Rectal smooth muscle tissue (tissue), 1 donor: ENCODE measurements around the gene RTL1.

Experiments
- H3K27ac ChIP-seq: one replicate; pipeline ENCODE4 v1.7.0; 2013; ENCODE audit warnings: low read depth, low read length, inconsistent platforms
- H3K27me3 ChIP-seq: one replicate; pipeline ENCODE4 v1.7.0; 2013; ENCODE audit warnings: low read length; ENCODE audit not compliant: control insufficient read depth, insufficient read depth
- H3K36me3 ChIP-seq: one replicate; pipeline ENCODE4 v1.7.0; 2013; ENCODE audit warnings: low read length; ENCODE audit not compliant: control insufficient read depth, insufficient read depth
- H3K4me1 ChIP-seq: one replicate; pipeline ENCODE4 v1.7.0; 2013; ENCODE audit warnings: low read length; ENCODE audit not compliant: control insufficient read depth, insufficient read depth
- H3K4me3 ChIP-seq: one replicate; pipeline ENCODE4 v1.7.0; 2013; ENCODE audit warnings: low read length
- H3K9ac ChIP-seq: one replicate; pipeline ENCODE4 v1.7.0; 2013; ENCODE audit warnings: low read length

The RTL1 gene

DNA sequence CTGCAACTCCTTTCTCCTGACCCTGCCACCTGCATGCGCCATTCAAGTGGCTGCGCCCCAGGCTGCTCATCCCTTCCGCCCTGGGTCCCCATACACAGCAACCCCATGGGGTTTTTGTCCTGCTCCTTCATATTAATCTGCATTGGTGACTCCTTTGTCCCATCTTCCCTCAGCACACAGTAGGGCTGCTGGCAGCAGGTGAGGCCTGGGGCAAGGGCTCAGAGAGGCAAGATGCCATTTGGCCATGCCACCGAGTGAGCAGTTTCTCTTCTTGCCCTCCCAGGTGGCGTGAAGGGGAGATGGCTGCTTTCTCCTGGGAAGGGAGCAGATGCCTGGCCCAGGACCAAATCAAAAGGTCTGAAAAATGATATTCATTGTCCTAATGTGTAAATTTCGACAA, 9.1 kb downstream of the RTL1 start:
- H3K4me3 ChIP-seq, result no peak overlapping the region
- no peak overlapping the region for H3K9ac ChIP-seq
- H3K4me1 ChIP-seq, result no peaks in the 10 kb centered on the region
- H3K27me3 ChIP-seq, result no peaks in the 10 kb centered on the region
- H3K36me3 ChIP-seq, result no peaks in the 10 kb centered on the region
- no peak overlapping the region for H3K27ac ChIP-seq

DNA sequence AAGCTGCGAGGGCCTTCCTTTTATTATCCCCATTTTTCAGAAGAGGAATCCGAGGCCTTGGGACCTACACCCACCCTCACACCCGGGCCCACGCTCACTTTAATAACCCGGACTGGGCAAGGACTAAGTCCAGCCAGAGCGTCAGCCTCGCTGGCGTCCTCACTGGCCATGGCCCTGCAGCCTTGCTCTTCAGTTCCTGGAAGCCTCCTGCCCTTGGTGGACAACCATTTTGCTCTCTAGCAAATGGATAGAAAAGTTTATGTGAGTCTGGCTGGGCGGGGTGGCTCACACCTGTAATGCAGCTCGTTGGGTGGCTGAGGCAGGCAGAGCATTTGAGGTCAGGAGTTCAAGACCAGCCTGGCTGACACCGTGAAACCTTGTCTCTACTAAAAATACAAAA, 9.8 kb downstream of the RTL1 start:
- H3K9ac ChIP-seq, result no peak overlapping the region
- no peaks in the 10 kb centered on the region for H3K36me3 ChIP-seq
- no peak overlapping the region for H3K27ac ChIP-seq
- no peaks in the 10 kb centered on the region for H3K4me1 ChIP-seq
- no peaks in the 10 kb centered on the region for H3K27me3 ChIP-seq
- no peak overlapping the region for H3K4me3 ChIP-seq

DNA sequence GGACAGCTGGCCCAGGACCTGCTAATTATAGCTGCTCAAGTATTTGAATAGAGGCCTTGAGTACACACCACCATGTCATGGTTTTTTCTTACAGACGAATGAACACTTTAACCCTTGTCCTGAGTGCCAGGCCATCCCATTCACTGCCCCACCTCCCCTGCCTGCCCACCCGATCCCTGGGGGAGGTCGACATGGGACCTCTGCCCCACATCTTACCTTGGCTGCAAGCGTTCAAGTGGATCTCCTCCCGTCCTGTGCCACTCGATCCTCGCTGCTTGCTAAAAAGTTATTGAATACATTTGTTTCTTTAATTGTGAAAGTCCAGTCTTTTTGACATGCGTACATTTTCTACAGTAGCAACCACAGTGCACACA, 10.3 kb downstream of the RTL1 start:
- H3K9ac ChIP-seq, result no peak overlapping the region
- H3K27ac ChIP-seq, result no peak overlapping the region
- no peaks in the 10 kb centered on the region for H3K4me1 ChIP-seq
- H3K4me3 ChIP-seq, result no peak overlapping the region
- H3K27me3 ChIP-seq, result no peaks in the 10 kb centered on the region
- H3K36me3 ChIP-seq, result no peaks in the 10 kb centered on the region

DNA sequence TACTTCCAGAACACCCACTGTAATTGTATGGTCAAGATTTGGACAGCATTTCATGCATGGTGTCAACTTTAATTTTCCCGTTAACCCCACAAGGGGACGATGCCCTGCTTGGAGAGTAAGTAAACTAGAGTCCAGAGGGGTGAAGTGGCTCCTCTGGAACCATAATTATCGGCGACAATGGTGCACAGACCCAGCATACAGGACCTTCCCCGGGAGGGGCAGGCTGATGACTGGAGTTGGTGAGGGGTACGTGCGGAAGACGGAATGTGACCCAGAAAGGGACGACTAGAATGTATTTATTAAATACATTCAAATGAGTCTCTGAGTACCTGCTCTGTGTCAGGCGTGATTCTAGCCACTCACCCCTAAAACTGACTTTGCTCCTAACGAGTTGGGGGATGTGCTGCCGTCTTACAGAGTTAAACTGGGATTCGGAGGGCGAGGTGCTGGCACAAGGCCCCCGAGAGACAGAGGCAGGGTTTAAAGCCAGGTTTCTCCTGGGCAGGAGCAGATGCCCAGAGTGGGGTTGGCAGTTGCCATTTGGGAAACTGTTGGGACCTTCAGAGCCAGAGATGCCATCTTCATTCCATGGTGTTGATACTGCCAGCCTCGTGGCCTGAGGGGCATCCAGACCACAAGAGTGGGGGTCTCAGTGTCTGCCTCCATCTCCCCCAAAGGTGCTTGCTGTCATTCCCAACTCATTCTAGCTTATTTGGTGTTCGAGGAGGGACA, 10.9 kb downstream of the RTL1 start:
- Histone ChIP-seq H3K36me3 (no peaks in the 10 kb centered on the region), H3K27me3 (no peaks in the 10 kb centered on the region), H3K9ac (no peak overlapping the region), H3K4me1 (no peaks in the 10 kb centered on the region), H3K27ac (no peak overlapping the region), H3K4me3 (no peak overlapping the region)

DNA sequence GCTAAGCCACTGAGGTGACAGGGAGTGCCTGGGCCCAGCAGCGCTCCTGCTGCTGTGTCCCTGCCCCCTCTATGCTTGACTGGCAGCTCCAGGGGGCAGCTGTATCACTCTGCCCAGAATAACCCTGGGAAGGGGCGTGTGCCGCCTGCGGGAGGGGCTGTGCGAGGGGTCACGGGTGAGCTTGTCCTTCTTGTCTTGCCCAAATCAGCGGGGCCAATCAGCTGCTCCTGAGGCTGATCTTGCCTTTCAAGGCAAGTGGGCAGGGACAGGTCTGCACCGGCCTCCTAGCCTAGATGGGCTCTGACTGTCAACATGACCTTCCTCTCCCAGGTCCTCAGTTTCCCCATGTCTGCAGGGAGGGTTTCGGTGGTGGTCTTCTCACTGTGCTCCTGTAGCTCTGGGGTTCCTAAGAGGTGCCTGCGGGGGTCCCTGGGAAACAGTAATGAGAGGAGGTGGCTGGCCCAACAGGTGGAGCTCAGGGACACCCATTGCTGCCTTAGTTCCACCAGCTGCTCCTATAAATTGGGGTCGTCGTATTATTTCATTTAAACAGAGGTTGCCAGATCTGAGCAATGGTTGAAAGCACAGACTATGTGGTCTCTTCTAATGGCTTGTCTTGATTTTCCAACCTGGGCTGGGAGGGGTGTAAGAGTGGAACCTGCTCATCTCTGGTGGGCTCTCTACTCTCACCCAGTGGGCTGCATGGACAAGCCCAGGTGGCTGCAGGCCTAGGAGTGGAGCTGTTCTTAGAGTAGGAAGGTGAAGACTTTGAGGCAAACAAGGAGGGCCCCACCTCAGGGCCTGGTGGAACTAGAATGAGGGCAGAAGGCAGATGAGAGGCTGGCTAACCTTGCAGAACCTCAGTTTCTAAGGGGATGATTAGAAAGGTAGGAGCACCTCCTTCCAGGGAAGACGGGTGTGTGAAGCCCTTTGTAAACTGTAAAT, 11.7 kb downstream of the RTL1 start:
- Histone ChIP-seq H3K27ac (no peak overlapping the region), H3K4me3 (no peak overlapping the region), H3K27me3 (no peaks in the 10 kb centered on the region)

DNA sequence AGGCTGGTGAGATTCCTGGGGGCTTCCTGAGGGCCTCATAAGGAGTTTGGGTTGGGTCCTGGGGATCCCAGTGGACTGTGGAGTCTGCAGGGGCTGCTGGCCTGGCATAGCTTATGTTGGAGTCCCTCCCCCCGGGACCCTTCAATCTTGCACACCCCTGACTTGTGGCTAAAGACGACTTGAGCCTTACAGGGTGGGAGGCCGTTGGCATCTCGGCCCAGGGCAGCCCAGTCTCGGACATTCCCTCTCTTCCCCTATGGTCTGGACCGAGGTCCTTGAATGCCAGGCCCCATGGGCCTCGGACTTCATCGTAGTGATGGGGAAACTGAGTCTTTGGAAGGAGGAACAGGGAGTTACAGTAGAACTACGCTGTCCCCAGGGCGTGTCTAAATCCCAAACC, 12.5 kb downstream of the RTL1 start:
- H3K27ac ChIP-seq, result no peak overlapping the region
- H3K27me3 ChIP-seq, result no peaks in the 10 kb centered on the region
- H3K36me3 ChIP-seq, result no peaks in the 10 kb centered on the region
- H3K9ac ChIP-seq, result no peak overlapping the region
- no peak overlapping the region for H3K4me3 ChIP-seq
- no peaks in the 10 kb centered on the region for H3K4me1 ChIP-seq

More for the DNA sequence above, 11.7 kb downstream of the RTL1 start:
- H3K9ac ChIP-seq, result no peak overlapping the region
- H3K36me3 ChIP-seq, result no peaks in the 10 kb centered on the region
- no peaks in the 10 kb centered on the region for H3K4me1 ChIP-seq

DNA sequence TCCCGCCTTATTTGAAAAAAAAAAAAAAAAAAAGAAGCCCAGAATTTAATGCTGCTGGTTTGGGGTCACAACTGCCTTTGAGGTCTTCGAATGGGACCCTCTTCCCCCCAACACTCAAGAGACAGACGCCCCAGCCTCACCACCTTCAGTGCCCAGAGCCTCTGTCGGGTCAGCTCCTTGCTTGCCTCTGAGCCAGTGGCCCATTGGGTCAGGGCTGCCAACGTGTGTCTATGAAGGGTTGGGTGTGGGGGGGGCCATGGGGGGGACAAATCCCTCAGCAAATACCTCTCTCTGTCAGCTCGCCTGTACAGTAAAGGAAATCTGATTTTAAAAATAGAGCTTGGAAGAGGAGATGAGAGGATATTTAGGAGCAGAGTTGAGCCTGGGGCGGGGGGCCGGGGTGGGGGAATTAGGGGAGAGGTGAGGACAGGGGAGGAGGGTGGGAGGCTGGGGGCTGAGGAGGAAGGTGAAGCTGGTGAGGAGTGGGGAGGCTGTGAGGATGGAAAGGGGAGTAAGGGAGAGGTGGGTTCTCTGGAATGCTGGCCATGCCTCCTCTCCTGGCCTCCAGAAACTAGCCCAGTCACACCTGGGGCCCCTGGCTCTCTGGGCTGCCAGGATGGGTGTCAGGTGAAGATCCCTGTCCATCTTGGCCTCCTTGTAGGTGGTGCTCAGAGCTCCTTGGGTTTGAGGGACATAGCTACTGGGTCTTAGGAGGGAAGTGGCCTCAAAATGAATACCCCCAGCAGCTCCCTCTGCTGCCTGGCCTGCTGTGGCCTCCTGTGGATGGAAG, 13.3 kb downstream of the RTL1 start:
- Histone ChIP-seq H3K27ac (no peak overlapping the region), H3K27me3 (no peaks in the 10 kb centered on the region), H3K36me3 (no peaks in the 10 kb centered on the region), H3K4me3 (no peak overlapping the region), H3K4me1 (no peaks in the 10 kb centered on the region), H3K9ac (no peak overlapping the region)

DNA sequence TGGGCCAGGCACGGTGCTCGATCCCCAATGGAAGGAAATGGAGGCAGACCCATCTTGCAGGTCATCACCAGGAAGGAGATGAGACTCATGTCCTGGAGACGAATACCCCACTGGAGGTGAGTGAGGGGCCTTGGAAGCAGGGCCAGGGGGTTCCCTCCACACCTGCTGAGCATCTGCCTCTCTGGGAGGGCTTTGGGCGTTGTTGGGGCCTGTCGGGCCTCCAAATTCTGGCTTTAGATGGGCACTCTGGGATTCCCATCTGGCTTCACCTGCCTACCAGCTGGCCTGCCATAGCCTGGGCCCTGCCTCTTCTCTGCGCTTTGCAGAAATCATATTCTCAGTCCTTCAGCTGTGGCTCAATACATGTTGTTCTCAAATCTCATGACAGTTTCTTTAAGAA, 13.9 kb downstream of the RTL1 start:
- H3K4me1 ChIP-seq, result no peaks in the 10 kb centered on the region
- H3K9ac ChIP-seq, result no peak overlapping the region
- no peak overlapping the region for H3K27ac ChIP-seq
- H3K4me3 ChIP-seq, result no peak overlapping the region
- H3K27me3 ChIP-seq, result no peaks in the 10 kb centered on the region
- no peaks in the 10 kb centered on the region for H3K36me3 ChIP-seq

DNA sequence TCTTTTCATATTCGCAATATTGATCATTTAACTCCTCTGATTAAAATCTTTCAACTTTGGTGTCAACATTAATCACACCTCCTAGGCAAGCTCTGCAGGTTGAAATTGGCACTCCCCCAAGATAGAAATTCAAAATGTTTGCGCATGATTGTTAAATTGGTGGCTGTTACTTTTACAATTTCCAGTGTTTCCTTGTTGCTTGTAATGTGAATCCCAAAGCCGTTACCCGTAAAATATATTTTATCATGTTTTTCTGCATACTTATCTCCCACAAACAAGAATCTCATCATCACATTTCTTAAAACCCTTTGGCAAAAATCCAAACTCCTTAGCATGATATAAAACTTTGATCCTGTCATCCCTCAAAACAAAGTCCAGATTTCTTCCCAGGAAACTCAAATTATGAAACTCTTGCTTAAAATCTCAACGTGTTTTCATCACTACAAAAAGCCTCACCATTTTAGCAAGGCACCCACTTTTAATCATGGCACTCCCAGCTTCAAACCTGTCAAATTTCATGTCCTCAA, 14.7 kb downstream of the RTL1 start:
- H3K4me3 ChIP-seq, result no peak overlapping the region
- no peak overlapping the region for H3K9ac ChIP-seq
- no peak overlapping the region for H3K27ac ChIP-seq
- no peaks in the 10 kb centered on the region for H3K36me3 ChIP-seq
- no peaks in the 10 kb centered on the region for H3K27me3 ChIP-seq
- no peaks in the 10 kb centered on the region for H3K4me1 ChIP-seq

DNA sequence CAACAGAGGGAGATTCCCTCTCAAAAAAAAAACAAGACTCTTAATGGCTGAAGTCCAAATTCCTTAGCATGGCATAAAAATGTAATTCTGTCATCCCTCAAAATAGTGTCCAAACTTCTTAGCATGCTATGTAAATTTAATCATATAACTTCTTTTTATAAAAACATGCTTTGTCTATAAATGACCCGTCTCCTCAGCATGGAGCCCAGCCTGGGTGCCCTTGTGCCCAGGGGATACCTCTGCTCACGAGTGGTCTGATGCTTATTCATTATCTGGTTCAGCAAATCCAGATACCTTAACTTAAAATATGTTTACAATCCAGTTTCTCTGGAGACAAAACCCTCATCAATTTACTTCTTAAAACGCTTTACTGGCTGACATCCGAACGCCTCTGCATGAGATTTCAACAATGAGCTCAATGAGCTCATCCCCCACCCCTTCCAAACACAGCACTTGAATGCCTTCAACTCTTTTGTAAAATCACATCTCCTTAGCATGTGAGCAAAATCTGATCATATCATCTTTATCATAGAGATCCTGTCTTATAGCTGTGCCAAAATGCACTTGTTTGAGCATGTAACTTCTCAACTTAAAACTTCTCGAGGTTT, 15.7 kb downstream of the RTL1 start:
- no peak overlapping the region for H3K4me3 ChIP-seq
- H3K4me1 ChIP-seq, result no peaks in the 10 kb centered on the region
- no peaks in the 10 kb centered on the region for H3K27me3 ChIP-seq
- H3K27ac ChIP-seq, result no peak overlapping the region
- no peaks in the 10 kb centered on the region for H3K36me3 ChIP-seq
- no peak overlapping the region for H3K9ac ChIP-seq

DNA sequence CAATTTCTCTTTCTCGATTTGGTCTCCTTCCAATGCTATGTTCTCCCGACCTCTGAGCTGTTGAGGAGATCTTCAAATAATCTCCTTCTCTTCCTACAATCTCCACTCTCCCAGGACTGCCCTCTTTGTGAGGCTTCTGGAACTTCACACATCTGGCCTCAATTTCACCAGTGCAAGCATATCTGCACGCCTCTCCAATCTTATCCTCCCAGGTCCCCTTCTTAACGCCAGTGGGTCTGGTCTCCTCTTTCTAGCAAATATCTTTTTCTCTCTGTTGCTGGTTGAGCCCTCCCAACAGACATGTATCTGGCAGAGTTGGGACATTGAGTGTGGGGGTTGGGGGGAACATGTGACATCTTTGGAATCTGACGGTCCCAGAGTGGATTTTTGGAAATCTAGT, 17.9 kb downstream of the RTL1 start:
- H3K4me1 ChIP-seq, result no peaks in the 10 kb centered on the region
- H3K36me3 ChIP-seq, result no peaks in the 10 kb centered on the region
- no peak overlapping the region for H3K4me3 ChIP-seq
- no peaks in the 10 kb centered on the region for H3K27me3 ChIP-seq
- no peak overlapping the region for H3K9ac ChIP-seq
- no peak overlapping the region for H3K27ac ChIP-seq

DNA sequence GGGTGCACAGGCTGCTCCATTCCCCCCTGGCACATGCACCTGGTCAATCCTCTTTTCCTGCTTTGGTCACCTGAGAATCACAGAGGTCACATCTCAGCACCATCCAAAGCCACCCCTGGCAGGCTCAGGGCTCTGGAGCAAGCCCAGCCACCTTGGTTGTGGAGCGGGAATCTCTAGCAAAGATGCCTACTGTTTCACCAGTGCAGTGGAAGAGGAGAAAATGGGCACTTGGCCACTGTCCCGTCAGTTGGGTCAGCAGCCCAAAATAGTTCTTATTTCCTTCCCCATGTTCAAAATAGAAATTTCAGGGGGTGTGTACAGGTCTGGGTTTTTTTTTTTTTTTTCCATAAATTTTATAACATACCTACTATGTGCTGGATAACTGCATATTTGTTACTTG, 18.3 kb downstream of the RTL1 start:
- H3K4me3 ChIP-seq, result no peak overlapping the region
- no peaks in the 10 kb centered on the region for H3K4me1 ChIP-seq
- no peak overlapping the region for H3K9ac ChIP-seq
- no peak overlapping the region for H3K27ac ChIP-seq
- no peaks in the 10 kb centered on the region for H3K27me3 ChIP-seq
- no peaks in the 10 kb centered on the region for H3K36me3 ChIP-seq
